Vagina (tissue), 2 donors: ENCODE data around the gene ARHGAP24. TPM values are rescaled to one million over a fixed set of nuclear protein-coding genes. Genes with fewer than 3 reads are reported as not detected.

ENCODE experiments used
- DNase-seq, 2 donors: peaks; one replicate each; pipeline ENCODE4 v3.0.0-alpha.2; 2017; ENCODE audit errors: extremely low spot score in 2 of 2
- H3K27ac ChIP-seq: fragments of 200-600 bp; sonication (generic); one replicate; pipeline ENCODE4 v1.5.1; 2019
- H3K27me3 ChIP-seq: fragments of 200-600 bp; sonication (generic); one replicate; pipeline ENCODE4 v1.5.1; 2019
- H3K36me3 ChIP-seq, 2 donors: fragments of 200-600 bp; sonication (generic); one replicate each; pipeline ENCODE4 v1.5.1; 2017 to 2019
- H3K4me1 ChIP-seq: fragments of 200-600 bp; sonication (generic); one replicate; pipeline ENCODE4 v1.5.1; 2019
- H3K4me3 ChIP-seq, 2 donors: fragments of 200-600 bp; sonication (generic); 1 replicate in 1 of 2; 2 replicates in 1 of 2; pipeline ENCODE4 v1.5.1; 2016 to 2019
- H3K9me3 ChIP-seq: fragments of 200-600 bp; sonication (generic); one replicate; pipeline ENCODE4 v1.5.1; 2019
- CTCF ChIP-seq, 3 experiments: fragments of 450-650 bp in 2 of 3; fragments of 200-600 bp in 1 of 3; sonication (generic) in 1 of 3; IDR thresholded peaks; one replicate each; pipeline ENCODE4 v1.5.1; 2017 to 2019; ENCODE audit warnings: antibody characterized with exemption in 3 of 3, mild to moderate bottlenecking in 2 of 3, moderate library complexity in 2 of 3
- POLR2A ChIP-seq, 2 donors: fragments of 450-650 bp; IDR thresholded peaks; one replicate each; pipeline ENCODE4 v1.6.1; 2017; ENCODE audit warnings: antibody characterized with exemption in 2 of 2, mild to moderate bottlenecking in 2 of 2, moderate library complexity in 2 of 2
- POLR2AphosphoS5 ChIP-seq, 2 donors: sonication (generic); formaldehyde crosslinking; IDR thresholded peaks; one replicate each; pipeline ENCODE4 v1.9.0; 2017; ENCODE audit warnings: antibody characterized with exemption in 2 of 2, mild to moderate bottlenecking in 2 of 2, low read depth in 1 of 2; ENCODE audit not compliant: insufficient read depth in 1 of 2
- intact Hi-C: fragments of 100-400 bp; cut with DNase I; formaldehyde crosslinking; loops from one replicate; pipeline ENCODE4 v1.15.1; 2023
- total RNA-seq: library from RNA; depleted of rRNA; stranded (reverse); fragments of >200 nt; gene quantifications from one replicate; pipeline ENCODE4 v1.2.3, GENCODE V29; 2016

Gene ARHGAP24
- total RNA-seq, 1 donor from 2014 or later = 40.0 TPM

DNA sequence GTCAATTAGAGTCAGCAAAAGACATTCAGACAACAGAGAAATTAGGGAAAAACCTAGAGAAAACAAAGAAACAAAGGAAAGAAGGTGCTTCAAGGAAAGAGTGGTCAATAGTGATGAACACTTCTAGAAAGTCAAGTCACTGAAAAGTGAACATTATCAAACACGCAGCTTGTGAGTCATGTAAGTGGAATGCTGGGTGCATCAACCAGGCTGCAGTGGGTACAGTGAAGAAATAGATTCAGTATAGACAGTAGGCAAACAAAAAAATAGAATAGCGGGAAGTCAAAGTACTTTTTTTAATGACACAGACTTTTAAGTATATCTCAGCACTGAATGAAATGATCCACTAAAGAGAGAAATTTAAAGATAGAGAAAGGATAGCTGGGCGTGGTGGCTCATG is 245.8 kb downstream of the ARHGAP24 start:
- no peaks in the 10 kb centered on the region for H3K36me3 ChIP-seq
- TF ChIP-seq POLR2A (IDR thresholded peaks at IDR 0.05) (no peak), POLR2AphosphoS5 (IDR thresholded peaks at IDR 0.05; ENCODE audit: insufficient read depth in 1 of 2, low read depth in 1 of 2) (no peak), CTCF (IDR thresholded peaks at IDR 0.05) (no peak)
- H3K4me1 ChIP-seq = peaks cover 5% of the 10 kb centered on the region
- H3K27ac ChIP-seq = no peak overlapping the region
- DNase-seq = no peak
- H3K9me3 ChIP-seq = no peaks in the 10 kb centered on the region
- intact Hi-C loops = no loop called here
- H3K4me3 ChIP-seq = no peak overlapping the region
- H3K27me3 ChIP-seq = no peaks in the 10 kb centered on the region

GRCh38 chr4:85722401-85722800 is 247.5 kb downstream of the ARHGAP24 start:
- intact Hi-C loops = no loop called here
- Histone ChIP-seq H3K4me1 (peaks cover 2% of the 10 kb centered on the region), H3K36me3 (no peaks in the 10 kb centered on the region), H3K27me3 (no peaks in the 10 kb centered on the region), H3K9me3 (no peaks in the 10 kb centered on the region), H3K27ac (no peak overlapping the region), H3K4me3 (no peak overlapping the region)
- TF ChIP-seq POLR2AphosphoS5 (IDR thresholded peaks at IDR 0.05; ENCODE audit: insufficient read depth in 1 of 2, low read depth in 1 of 2) (no peak), POLR2A (IDR thresholded peaks at IDR 0.05) (no peak), CTCF (IDR thresholded peaks at IDR 0.05) (no peak)
- no peak for DNase-seq

DNA sequence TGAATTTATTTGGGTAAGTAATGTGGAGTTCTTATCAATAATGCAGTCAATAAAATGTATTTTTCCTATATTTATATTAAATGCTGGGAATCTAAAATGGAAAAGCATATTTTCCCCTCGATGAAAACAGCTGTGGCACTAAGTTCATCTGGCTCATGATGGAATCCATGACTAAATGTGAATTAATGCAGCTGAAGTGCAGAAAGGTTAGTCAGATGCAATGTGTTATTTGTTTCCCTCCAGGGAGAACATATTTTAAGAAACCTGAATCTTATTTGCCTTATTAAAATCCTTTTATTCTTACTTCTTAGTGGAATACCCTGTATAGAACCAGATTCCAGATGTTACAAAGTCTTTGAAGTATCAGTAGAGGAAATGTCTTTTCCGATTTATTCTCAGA is 247.9 kb downstream of the ARHGAP24 start:
- no peak for DNase-seq
- no peaks in the 10 kb centered on the region for H3K4me1 ChIP-seq
- intact Hi-C loops = no loop called here
- H3K4me3 ChIP-seq = no peak overlapping the region
- no peaks in the 10 kb centered on the region for H3K36me3 ChIP-seq
- H3K9me3 ChIP-seq = no peaks in the 10 kb centered on the region
- no peaks in the 10 kb centered on the region for H3K27me3 ChIP-seq
- H3K27ac ChIP-seq = no peak overlapping the region
- TF ChIP-seq POLR2A (IDR thresholded peaks at IDR 0.05) = no peak
- no peak for TF ChIP-seq POLR2AphosphoS5 (IDR thresholded peaks at IDR 0.05; ENCODE audit: insufficient read depth in 1 of 2, low read depth in 1 of 2)
- no peak for TF ChIP-seq CTCF (IDR thresholded peaks at IDR 0.05)

- no peaks in the 10 kb centered on the region for H3K9me3 ChIP-seq
- intact Hi-C loops = no loop called here
- TF ChIP-seq POLR2A (IDR thresholded peaks at IDR 0.05) = no peak
- no peaks in the 10 kb centered on the region for H3K36me3 ChIP-seq
- H3K27ac ChIP-seq = no peak overlapping the region
- H3K4me3 ChIP-seq = no peak overlapping the region
- DNase-seq = no peak
- peaks cover 7% of the 10 kb centered on the region for H3K4me1 ChIP-seq
- no peaks in the 10 kb centered on the region for H3K27me3 ChIP-seq
Observed at GRCh38 chr4:85724791-85725563, 250.0 kb downstream of the ARHGAP24 start.

GRCh38 chr4:85725721-85726170 is 250.8 kb downstream of the ARHGAP24 start:
- no peak for TF ChIP-seq CTCF (IDR thresholded peaks at IDR 0.05)
- TF ChIP-seq POLR2A (IDR thresholded peaks at IDR 0.05) = no peak
- TF ChIP-seq POLR2AphosphoS5 (IDR thresholded peaks at IDR 0.05; ENCODE audit: insufficient read depth in 1 of 2, low read depth in 1 of 2) = no peak
- Histone ChIP-seq H3K9me3 (no peaks in the 10 kb centered on the region), H3K36me3 (no peaks in the 10 kb centered on the region), H3K27ac (no peak overlapping the region), H3K4me1 (peaks cover 7% of the 10 kb centered on the region), H3K4me3 (no peak overlapping the region), H3K27me3 (no peaks in the 10 kb centered on the region)
- no peak for DNase-seq
- intact Hi-C loops = no loop called here
